K562 (cell line): ENCODE data around the gene RHOXF1.
"Not testable (repeated sequence)": the region's sequence is repeated elsewhere in the genome, so short reads cannot be mapped to it uniquely, and the experiment has no call there.

Experiments used
- CAMTA2 ChIP-seq: fragments of 250-450 bp; sonication (Bioruptor Pico); conservative IDR thresholded peaks from 2 replicates; pipeline ENCODE4 v1.5.1; 2022
- CBX2 ChIP-seq: fragments of 200-600 bp; sonication (generic); IDR thresholded peaks from one replicate; pipeline ENCODE4 v1.6.1; 2012; ENCODE audit warnings: mild to moderate bottlenecking, low read length, inconsistent platforms; ENCODE audit not compliant: insufficient read depth, poor library complexity, severe bottlenecking
- CTCF ChIP-seq, 3 experiments: IDR thresholded peaks in 2 of 3; conservative IDR thresholded peaks in 1 of 3; 2 replicates each; pipeline ENCODE4 v1.5.1; 2011 to 2012; ENCODE audit warnings: low read length in 3 of 3, mild to moderate bottlenecking in 3 of 3, control low read depth in 2 of 3, improper control_type of control experiment in 1 of 3, inconsistent platforms in 1 of 3, low read depth in 1 of 3, mixed read lengths in 1 of 3, moderate library complexity in 1 of 3; ENCODE audit not compliant: insufficient read depth in 2 of 3
- EP300 ChIP-seq: IDR thresholded peaks from 2 replicates; pipeline ENCODE4 v1.6.1; 2012; ENCODE audit warnings: low read length, improper control_type of control experiment
- PREB ChIP-seq: sonication (generic); formaldehyde crosslinking; IDR thresholded peaks from 2 replicates; pipeline ENCODE4 v1.8.1; 2023; ENCODE audit warnings: mild to moderate bottlenecking, missing genetic modification reagents
- RAD21 ChIP-seq, 2 experiments: fragments of 250-450 bp in 1 of 2; fragments of 450-650 bp in 1 of 2; sonication (Bioruptor Pico) in 1 of 2; formaldehyde crosslinking in 1 of 2; IDR thresholded peaks in 1 of 2; conservative IDR thresholded peaks in 1 of 2; 2 replicates each; pipeline versions ENCODE4 v1.4.0 to v1.8.0; 2020 to 2022; ENCODE audit warnings: mild to moderate bottlenecking in 2 of 2, moderate library complexity in 1 of 2
- TAF1 ChIP-seq: IDR thresholded peaks from 2 replicates; pipeline ENCODE4 v1.6.1; 2011; ENCODE audit warnings: mild to moderate bottlenecking, low read length, moderate library complexity; ENCODE audit not compliant: insufficient read depth, control insufficient read depth, severe bottlenecking; ENCODE audit errors: extremely low read depth
- ZNF143 ChIP-seq: sonication (generic); formaldehyde crosslinking; IDR thresholded peaks from 2 replicates; pipeline ENCODE4 v1.9.0; 2022; ENCODE audit warnings: mild to moderate bottlenecking, missing genetic modification reagents
- TF ChIP-seq, protein P1 (sequence below), 2 experiments: fragments of 450-650 bp; formaldehyde crosslinking in 1 of 2; IDR thresholded peaks; 2 replicates each; pipeline versions ENCODE4 v1.4.0 to v1.6.1; 2014 to 2020; ENCODE audit warnings: mild to moderate bottlenecking in 2 of 2, borderline replicate concordance in 1 of 2, low read depth in 1 of 2

DNA sequence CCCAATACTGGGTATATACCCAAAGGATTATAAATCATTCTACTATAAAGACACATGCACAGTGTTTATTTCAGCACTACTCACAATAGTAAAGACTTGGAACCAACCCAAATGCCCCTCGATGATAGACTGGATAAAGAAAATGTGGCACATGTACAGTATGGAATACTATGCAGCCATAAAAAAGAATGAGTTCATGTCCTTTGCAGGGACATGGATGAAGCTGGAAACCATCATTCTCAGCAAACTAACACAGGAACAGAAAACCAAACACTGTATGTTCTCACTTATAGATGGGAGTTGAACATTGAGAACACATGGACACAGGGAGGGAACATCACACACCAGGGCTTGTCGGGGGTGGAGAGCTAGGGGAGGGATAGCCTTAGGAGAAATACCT is 11.0 kb downstream of the RHOXF1 start:
- TF ChIP-seq, protein P1, sequence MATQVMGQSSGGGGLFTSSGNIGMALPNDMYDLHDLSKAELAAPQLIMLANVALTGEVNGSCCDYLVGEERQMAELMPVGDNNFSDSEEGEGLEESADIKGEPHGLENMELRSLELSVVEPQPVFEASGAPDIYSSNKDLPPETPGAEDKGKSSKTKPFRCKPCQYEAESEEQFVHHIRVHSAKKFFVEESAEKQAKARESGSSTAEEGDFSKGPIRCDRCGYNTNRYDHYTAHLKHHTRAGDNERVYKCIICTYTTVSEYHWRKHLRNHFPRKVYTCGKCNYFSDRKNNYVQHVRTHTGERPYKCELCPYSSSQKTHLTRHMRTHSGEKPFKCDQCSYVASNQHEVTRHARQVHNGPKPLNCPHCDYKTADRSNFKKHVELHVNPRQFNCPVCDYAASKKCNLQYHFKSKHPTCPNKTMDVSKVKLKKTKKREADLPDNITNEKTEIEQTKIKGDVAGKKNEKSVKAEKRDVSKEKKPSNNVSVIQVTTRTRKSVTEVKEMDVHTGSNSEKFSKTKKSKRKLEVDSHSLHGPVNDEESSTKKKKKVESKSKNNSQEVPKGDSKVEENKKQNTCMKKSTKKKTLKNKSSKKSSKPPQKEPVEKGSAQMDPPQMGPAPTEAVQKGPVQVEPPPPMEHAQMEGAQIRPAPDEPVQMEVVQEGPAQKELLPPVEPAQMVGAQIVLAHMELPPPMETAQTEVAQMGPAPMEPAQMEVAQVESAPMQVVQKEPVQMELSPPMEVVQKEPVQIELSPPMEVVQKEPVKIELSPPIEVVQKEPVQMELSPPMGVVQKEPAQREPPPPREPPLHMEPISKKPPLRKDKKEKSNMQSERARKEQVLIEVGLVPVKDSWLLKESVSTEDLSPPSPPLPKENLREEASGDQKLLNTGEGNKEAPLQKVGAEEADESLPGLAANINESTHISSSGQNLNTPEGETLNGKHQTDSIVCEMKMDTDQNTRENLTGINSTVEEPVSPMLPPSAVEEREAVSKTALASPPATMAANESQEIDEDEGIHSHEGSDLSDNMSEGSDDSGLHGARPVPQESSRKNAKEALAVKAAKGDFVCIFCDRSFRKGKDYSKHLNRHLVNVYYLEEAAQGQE (IDR thresholded peaks at IDR 0.05; ENCODE audit: borderline replicate concordance), result not testable (repeated sequence)
- TF ChIP-seq, protein P1 (CRISPR knock-in tag; IDR thresholded peaks at IDR 0.05; ENCODE audit: low read depth), result not testable (repeated sequence)
- TF ChIP-seq CTCF (IDR thresholded peaks at IDR 0.05 in 2 of 3, conservative IDR thresholded peaks at IDR 0.05 in 1 of 3; ENCODE audit: insufficient read depth in 2 of 3, low read depth in 1 of 3, low read length in 3 of 3); ZNF143 (CRISPR knock-in tag); CAMTA2 (CRISPR knock-in tag); EP300; CBX2; TAF1; PREB (CRISPR knock-in tag); RAD21 (CRISPR knock-in tag; conservative IDR thresholded peaks at IDR 0.05 in 1 of 2, IDR thresholded peaks at IDR 0.05 in 1 of 2): not testable (repeated sequence)
